Trophoblast cell (in vitro differentiated cells and primary cell): ENCODE results near the gene PTPN22.

Experiments
- DNase-seq, 2 donors: peaks; one replicate each; pipeline ENCODE4 v3.0.0-alpha.2; 2016
- H2AFZ ChIP-seq: 2 replicates; pipeline ENCODE4 v1.6.1; 2013; ENCODE audit warnings: low read length, moderate library complexity, mild to moderate bottlenecking; ENCODE audit not compliant: insufficient read depth, poor library complexity
- H2AK5ac ChIP-seq: 2 replicates; pipeline ENCODE4 v1.6.1; 2013; ENCODE audit warnings: mild to moderate bottlenecking, low read length
- H2BK120ac ChIP-seq: 2 replicates; pipeline ENCODE4 v1.6.1; 2013; ENCODE audit warnings: low read length, mild to moderate bottlenecking, moderate library complexity; ENCODE audit not compliant: insufficient read depth, poor library complexity
- H2BK12ac ChIP-seq: 2 replicates; pipeline ENCODE4 v1.6.1; 2013; ENCODE audit warnings: mild to moderate bottlenecking, low read length, moderate library complexity
- H2BK5ac ChIP-seq: 2 replicates; pipeline ENCODE4 v1.6.1; 2013; ENCODE audit warnings: low read length, low read depth, moderate library complexity, mild to moderate bottlenecking; ENCODE audit not compliant: poor library complexity
- H3K14ac ChIP-seq: 2 replicates; pipeline ENCODE4 v1.6.1; 2013; ENCODE audit warnings: mild to moderate bottlenecking, low read length
- H3K18ac ChIP-seq: 2 replicates; pipeline ENCODE4 v1.6.1; 2013; ENCODE audit warnings: mild to moderate bottlenecking, low read length
- H3K23ac ChIP-seq: 2 replicates; pipeline ENCODE4 v1.6.1; 2013; ENCODE audit warnings: low read length
- H3K27ac ChIP-seq: 2 replicates; pipeline ENCODE4 v1.5.1; 2013; ENCODE audit warnings: low read depth, mild to moderate bottlenecking, inconsistent platforms, low read length, moderate library complexity
- H3K27me3 ChIP-seq: 2 replicates; pipeline ENCODE4 v1.6.1; 2013; ENCODE audit warnings: inconsistent platforms, mild to moderate bottlenecking, low read length, moderate library complexity; ENCODE audit not compliant: insufficient read depth
- H3K36me3 ChIP-seq, 2 experiments: 1 replicate in 1 of 2; 2 replicates in 1 of 2; pipeline ENCODE4 v1.6.1; 2013; ENCODE audit warnings: low read length in 2 of 2, mild to moderate bottlenecking in 2 of 2, moderate library complexity in 1 of 2; ENCODE audit not compliant: insufficient read depth in 2 of 2, control insufficient read depth in 1 of 2
- H3K4ac ChIP-seq: 2 replicates; pipeline ENCODE4 v1.6.1; 2013; ENCODE audit warnings: low read depth, mild to moderate bottlenecking, low read length, moderate library complexity
- H3K4me1 ChIP-seq, 2 experiments: 1 replicate in 1 of 2; 2 replicates in 1 of 2; pipeline ENCODE4 v1.6.1; 2013; ENCODE audit warnings: low read length in 2 of 2, mild to moderate bottlenecking in 2 of 2, moderate library complexity in 1 of 2; ENCODE audit not compliant: insufficient read depth in 2 of 2, control insufficient read depth in 1 of 2
- H3K4me2 ChIP-seq: 2 replicates; pipeline ENCODE4 v1.6.1; 2013; ENCODE audit warnings: inconsistent platforms, mild to moderate bottlenecking, low read length, moderate library complexity
- H3K4me3 ChIP-seq: 2 replicates; pipeline ENCODE4 v1.5.1; 2013; ENCODE audit warnings: mild to moderate bottlenecking, low read depth, low read length, inconsistent platforms
- H3K79me1 ChIP-seq: one replicate; pipeline ENCODE4 v1.6.1; 2013; ENCODE audit warnings: low read length
- H3K79me2 ChIP-seq: 2 replicates; pipeline ENCODE4 v1.6.1; 2013; ENCODE audit warnings: low read length, mild to moderate bottlenecking; ENCODE audit not compliant: control insufficient read depth, insufficient read depth, poor library complexity
- H3K9ac ChIP-seq: 2 replicates; pipeline ENCODE4 v1.6.1; 2013; ENCODE audit warnings: mild to moderate bottlenecking, low read length
- H3K9me3 ChIP-seq: 2 replicates; pipeline ENCODE4 v1.6.1; 2013; ENCODE audit warnings: low read depth, mild to moderate bottlenecking, control low read depth, inconsistent platforms, low read length; ENCODE audit not compliant: insufficient read depth
- H4K12ac ChIP-seq: 2 replicates; pipeline ENCODE4 v1.6.1; 2013; ENCODE audit warnings: low read depth, mild to moderate bottlenecking, low read length, moderate library complexity
- H4K8ac ChIP-seq: 2 replicates; pipeline ENCODE4 v1.6.1; 2013; ENCODE audit warnings: low read depth, mild to moderate bottlenecking, low read length, moderate library complexity
- H4K91ac ChIP-seq: one replicate; pipeline ENCODE4 v1.6.1; 2013; ENCODE audit warnings: low read depth, mild to moderate bottlenecking, low read length, moderate library complexity
- WGBS: extraction: QIAGEN DNeasy Blood & Tissue Kit; methylation state at CpG from one replicate; pipeline ENCODE4 v1.1.7; 2013; ENCODE audit warnings: missing lambda C conversion rate; ENCODE audit not compliant: insufficient read length, insufficient coverage; ENCODE audit errors: extremely low coverage; 5-methylcytosine and 5-hydroxymethylcytosine counted together

The PTPN22 gene

DNA sequence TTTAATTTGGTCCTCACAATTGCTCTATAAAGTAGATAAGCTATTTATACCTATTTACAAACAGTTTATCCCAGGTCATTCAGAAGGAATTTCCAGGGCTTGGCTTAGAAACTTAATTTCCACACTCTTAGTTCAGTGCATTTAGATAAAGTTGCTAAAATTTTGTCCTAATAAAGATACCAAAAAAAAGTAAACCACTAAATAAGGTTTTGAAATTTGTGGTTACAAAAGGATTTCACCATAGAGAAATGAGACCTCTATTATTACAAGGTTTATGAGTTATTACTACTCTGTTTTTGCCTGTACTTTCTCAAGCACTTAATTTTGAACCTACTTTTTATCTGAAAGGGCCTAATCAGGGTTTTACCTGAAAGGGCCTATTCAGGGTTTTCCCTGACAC is 22.4 kb downstream of the PTPN22 start:
- Histone ChIP-seq H2BK12ac (no peak overlapping the region), H3K18ac (no peak overlapping the region), H4K91ac (no peak overlapping the region), H3K27me3 (no peaks in the 10 kb centered on the region), H3K14ac (no peak overlapping the region), H4K12ac (no peak overlapping the region), H4K8ac (no peak overlapping the region), H2AFZ (no peak overlapping the region), H3K4me1 (no peaks in the 10 kb centered on the region), H3K79me1 (no peaks in the 10 kb centered on the region), H3K9me3 (no peaks in the 10 kb centered on the region), H3K4me2 (no peak overlapping the region), H2BK5ac (no peak overlapping the region), H2AK5ac (no peak overlapping the region), H3K27ac (no peak overlapping the region), H3K36me3 (no peaks in the 10 kb centered on the region), H3K9ac (no peak overlapping the region), H3K23ac (no peak overlapping the region), H3K4ac (no peak overlapping the region), H3K79me2 (no peaks in the 10 kb centered on the region), H2BK120ac (no peak overlapping the region), H3K4me3 (no peak overlapping the region)
- no peak for DNase-seq

DNA sequence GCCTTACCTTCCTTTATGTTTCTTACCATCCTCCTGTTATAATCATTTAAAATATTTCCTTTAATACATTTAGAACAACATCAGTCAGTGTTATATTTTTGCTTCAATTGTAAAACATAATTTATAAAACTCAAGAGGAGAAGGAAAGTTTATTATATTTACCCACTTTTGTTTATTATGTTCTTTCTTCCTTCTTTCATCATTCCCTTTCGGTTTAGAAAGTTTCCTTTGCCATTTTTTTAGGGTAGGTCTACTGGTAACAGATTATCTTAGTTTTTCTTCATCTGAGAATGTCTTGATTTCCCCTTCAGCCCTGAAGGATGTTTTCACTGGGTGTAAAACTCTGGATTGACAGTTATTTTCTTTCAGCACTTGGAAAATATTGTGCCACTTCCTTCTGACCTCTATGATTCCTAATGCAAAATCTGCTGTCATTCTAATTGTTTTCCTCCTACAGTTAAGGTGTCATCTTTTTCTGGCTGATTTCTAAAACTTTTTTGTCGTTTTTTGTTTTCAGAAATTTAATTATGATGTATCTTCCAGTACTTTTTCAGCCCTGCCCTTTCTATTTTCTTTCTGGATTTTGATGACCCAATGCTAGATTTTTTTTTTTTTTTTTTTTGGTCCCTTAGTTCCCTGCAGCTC is 25.0 kb downstream of the PTPN22 start:
- no peaks in the 10 kb centered on the region for H3K36me3 ChIP-seq
- H3K4ac ChIP-seq, result no peak overlapping the region
- no peak overlapping the region for H2BK5ac ChIP-seq
- no peak overlapping the region for H2AFZ ChIP-seq
- H4K91ac ChIP-seq, result no peak overlapping the region
- H3K9ac ChIP-seq, result no peak overlapping the region
- no peak overlapping the region for H2BK12ac ChIP-seq
- no peaks in the 10 kb centered on the region for H3K79me1 ChIP-seq
- no peak overlapping the region for H3K18ac ChIP-seq
- no peak overlapping the region for H3K14ac ChIP-seq
- no peak overlapping the region for H4K8ac ChIP-seq
- no peak overlapping the region for H4K12ac ChIP-seq
- no peak for DNase-seq
- no peaks in the 10 kb centered on the region for H3K79me2 ChIP-seq
- no peak overlapping the region for H2BK120ac ChIP-seq
- WGBS, result no CpG with 5 or more reads among the region's 2 CpGs
- no peak overlapping the region for H2AK5ac ChIP-seq
- no peak overlapping the region for H3K4me2 ChIP-seq
- H3K27ac ChIP-seq, result no peak overlapping the region
- H3K4me1 ChIP-seq, result no peaks in the 10 kb centered on the region
- no peaks in the 10 kb centered on the region for H3K9me3 ChIP-seq
- H3K4me3 ChIP-seq, result no peak overlapping the region
- H3K27me3 ChIP-seq, result no peaks in the 10 kb centered on the region
- H3K23ac ChIP-seq, result no peak overlapping the region

DNA sequence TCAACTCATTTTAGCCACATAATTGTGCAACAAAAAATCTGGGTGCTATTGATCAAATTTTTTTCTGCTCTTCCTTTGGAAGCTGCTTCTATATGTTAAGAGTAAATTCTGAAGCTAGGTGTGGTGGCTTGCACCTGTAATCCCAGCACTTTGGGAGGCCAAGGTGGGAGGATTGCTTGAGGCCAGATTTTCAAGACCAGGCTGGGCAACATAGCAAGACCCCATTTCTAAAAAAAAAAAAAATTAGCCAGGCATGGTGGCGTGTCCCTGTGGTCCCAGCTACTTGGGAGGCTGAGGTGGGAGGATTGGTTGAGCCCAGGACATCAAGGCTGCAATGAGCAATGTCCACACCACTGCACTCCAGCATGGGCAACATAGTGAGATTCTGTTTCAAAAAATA is 35.0 kb downstream of the PTPN22 start:
- Histone ChIP-seq H3K14ac (no peak overlapping the region), H3K4me3 (no peak overlapping the region), H3K9ac (no peak overlapping the region), H2BK120ac (no peak overlapping the region), H3K23ac (no peak overlapping the region), H3K9me3 (no peaks in the 10 kb centered on the region), H3K27me3 (no peaks in the 10 kb centered on the region), H4K12ac (no peak overlapping the region), H3K4me2 (no peak overlapping the region), H3K4me1 (no peaks in the 10 kb centered on the region), H3K36me3 (no peaks in the 10 kb centered on the region), H3K27ac (no peak overlapping the region), H4K91ac (no peak overlapping the region), H2AFZ (no peak overlapping the region), H4K8ac (no peak overlapping the region), H3K79me2 (no peaks in the 10 kb centered on the region), H2BK12ac (no peak overlapping the region), H2BK5ac (no peak overlapping the region), H3K18ac (no peak overlapping the region), H3K4ac (no peak overlapping the region), H3K79me1 (no peaks in the 10 kb centered on the region), H2AK5ac (no peak overlapping the region)
- no peak for DNase-seq
- WGBS, result no CpG with 5 or more reads among the region's 1 CpG

- no peak overlapping the region for H3K23ac ChIP-seq
- H3K27me3 ChIP-seq, result no peaks in the 10 kb centered on the region
- H2AFZ ChIP-seq, result no peak overlapping the region
- no CpG with 5 or more reads among the region's 4 CpGs for WGBS
- peak; percentile 11 to 84 for DNase-seq
- no peaks in the 10 kb centered on the region for H3K79me2 ChIP-seq
- H3K27ac ChIP-seq, result no peak overlapping the region
- H3K4me3 ChIP-seq, result no peak overlapping the region
- no peaks in the 10 kb centered on the region for H3K36me3 ChIP-seq
- no peaks in the 10 kb centered on the region for H3K79me1 ChIP-seq
- no peaks in the 10 kb centered on the region for H3K9me3 ChIP-seq
- no peak overlapping the region for H2AK5ac ChIP-seq
- H4K12ac ChIP-seq, result no peak overlapping the region
- no peak overlapping the region for H4K8ac ChIP-seq
- H3K4me1 ChIP-seq, result no peaks in the 10 kb centered on the region
- no peak overlapping the region for H2BK120ac ChIP-seq
- no peak overlapping the region for H4K91ac ChIP-seq
- no peak overlapping the region for H3K4ac ChIP-seq
- no peak overlapping the region for H2BK12ac ChIP-seq
- H2BK5ac ChIP-seq, result no peak overlapping the region
- no peak overlapping the region for H3K9ac ChIP-seq
- H3K18ac ChIP-seq, result no peak overlapping the region
- H3K4me2 ChIP-seq, result no peak overlapping the region
- H3K14ac ChIP-seq, result no peak overlapping the region
Measured at GRCh38 chr1:113835686-113836290, 35.7 kb downstream of the PTPN22 start.
